GM12891 (cell line): ENCODE data around the gene SPRED2.
A peak's percentile ranks its signal among the peaks of the same experiment; 100 is the strongest.

Source experiments
- DNase-seq: peaks from one replicate; pipeline ENCODE4 v3.0.0; 2011; ENCODE audit warnings: low spot score; ENCODE audit not compliant: insufficient read length
- FAIRE-seq: peaks from 2 replicates; lab custom pipeline; 2011; peaks lifted over from hg19 to GRCh38; lab: Jason Lieb, UNC
- PAX5 ChIP-seq: IDR thresholded peaks from 2 replicates; pipeline ENCODE4 v1.6.1; 2011; ENCODE audit warnings: low read length, moderate library complexity, mild to moderate bottlenecking; ENCODE audit not compliant: insufficient read depth, severe bottlenecking
- POLR2A ChIP-seq: IDR thresholded peaks from 2 replicates; pipeline ENCODE4 v1.6.1; 2011; ENCODE audit warnings: low read depth, low read length, control low read depth
- POLR2AphosphoS5 ChIP-seq: IDR thresholded peaks from 2 replicates; pipeline ENCODE4 v1.6.1; 2011; ENCODE audit warnings: low read depth, low read length, control low read depth
- POU2F2 ChIP-seq: IDR thresholded peaks from 2 replicates; pipeline ENCODE4 v1.6.1; 2011; ENCODE audit warnings: low read depth, mild to moderate bottlenecking, control low read depth, low read length, moderate library complexity
- SPI1 ChIP-seq: IDR thresholded peaks from 2 replicates; pipeline ENCODE4 v1.6.1; 2011; ENCODE audit warnings: low read depth, low read length, control low read depth
- TAF1 ChIP-seq: IDR thresholded peaks from 2 replicates; pipeline ENCODE4 v1.6.1; 2011; ENCODE audit warnings: low read depth, low read length, control low read depth

The SPRED2 gene

DNA sequence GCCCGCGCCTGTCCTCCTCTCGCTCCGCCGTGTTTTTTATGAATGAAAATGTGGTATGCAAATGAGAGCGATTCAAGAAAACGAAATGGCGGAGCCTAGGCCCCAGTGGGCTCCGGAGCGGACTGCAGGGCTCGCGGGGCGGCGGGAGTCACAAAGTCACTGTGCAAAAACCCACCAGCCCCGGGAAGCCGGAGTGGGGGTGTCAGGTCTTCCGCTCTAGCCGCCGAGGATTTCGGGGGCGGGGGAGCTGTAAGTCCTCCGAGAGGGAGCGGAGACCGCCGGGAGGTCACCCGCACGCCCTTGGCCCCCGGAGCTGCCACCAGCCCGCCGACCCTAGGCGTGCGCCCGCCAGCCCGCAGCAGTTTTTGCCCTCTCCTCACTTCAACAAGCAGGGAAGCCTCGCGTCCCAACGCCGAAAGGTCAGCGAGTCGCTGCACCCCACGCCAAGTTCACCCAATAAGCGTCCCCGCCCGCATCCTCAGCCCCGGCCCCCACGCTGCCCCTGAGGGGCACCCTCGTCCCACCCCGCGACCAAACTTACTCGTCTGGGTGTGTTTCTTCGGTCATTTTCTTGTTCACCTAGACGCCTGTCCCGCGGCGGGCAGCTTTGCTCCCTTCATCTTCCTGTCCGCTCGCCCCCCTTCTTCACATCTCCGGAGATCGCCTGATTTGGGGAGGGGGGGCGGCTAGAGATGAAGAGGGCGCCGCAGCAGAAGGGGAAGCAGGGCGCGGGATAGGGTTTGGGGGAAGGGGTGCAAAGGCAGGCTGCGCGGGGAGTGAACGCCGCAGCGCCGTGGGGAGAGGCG lies 775 bp downstream of the SPRED2 start:
- DNase-seq (no peak), FAIRE-seq (no peak)
- TF ChIP-seq SPI1: no peak
- peak; percentile 95; the same call in 1 of the 2 replicates for TF ChIP-seq POU2F2
- peak; percentile 67; the same call in 1 of the 2 replicates for TF ChIP-seq TAF1

DNA sequence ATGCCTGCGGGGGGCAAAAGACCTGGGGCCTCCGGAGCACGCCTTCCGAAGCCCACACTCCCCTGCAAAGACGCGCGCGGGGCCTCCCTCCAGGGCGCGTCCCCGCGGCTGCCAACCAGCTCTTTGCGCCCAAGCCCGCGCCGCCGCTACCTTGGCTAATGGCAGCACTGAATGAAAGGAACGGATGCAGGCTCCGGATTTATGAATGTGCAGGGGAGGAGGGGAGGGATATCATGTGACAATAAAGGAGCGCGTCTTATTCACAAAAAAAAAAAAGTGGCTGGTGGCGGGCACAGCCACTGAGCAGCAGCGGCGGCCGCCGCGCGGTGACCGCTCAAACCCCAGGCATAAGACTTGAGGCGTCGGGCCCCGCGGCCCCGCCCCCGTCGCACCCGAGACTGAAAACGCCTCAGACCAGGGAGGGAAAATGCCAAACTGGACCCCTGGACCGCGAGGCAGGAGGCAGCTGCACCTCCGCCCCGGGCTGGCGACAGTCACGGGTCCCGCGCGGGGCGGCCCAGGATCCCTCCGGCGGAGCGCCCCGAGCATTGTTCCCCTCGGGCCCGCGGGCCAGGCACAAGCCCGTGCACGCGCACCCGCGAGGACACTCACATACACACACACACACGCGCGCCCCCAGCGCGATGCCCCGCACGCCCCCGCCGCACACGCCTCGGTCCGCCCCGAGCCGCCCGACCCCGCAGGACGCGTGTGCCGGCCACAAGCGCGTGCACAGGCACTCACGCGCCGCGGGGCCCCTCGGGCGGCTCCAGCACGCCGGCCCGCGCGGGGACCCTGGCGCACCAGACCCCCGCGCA lies 1.6 kb downstream of the SPRED2 start:
- DNase-seq (no peak), FAIRE-seq (peak; percentile 59)
- peak; percentile 20; the same call in 1 of the 2 replicates for TF ChIP-seq TAF1
- no peak for TF ChIP-seq PAX5

DNA sequence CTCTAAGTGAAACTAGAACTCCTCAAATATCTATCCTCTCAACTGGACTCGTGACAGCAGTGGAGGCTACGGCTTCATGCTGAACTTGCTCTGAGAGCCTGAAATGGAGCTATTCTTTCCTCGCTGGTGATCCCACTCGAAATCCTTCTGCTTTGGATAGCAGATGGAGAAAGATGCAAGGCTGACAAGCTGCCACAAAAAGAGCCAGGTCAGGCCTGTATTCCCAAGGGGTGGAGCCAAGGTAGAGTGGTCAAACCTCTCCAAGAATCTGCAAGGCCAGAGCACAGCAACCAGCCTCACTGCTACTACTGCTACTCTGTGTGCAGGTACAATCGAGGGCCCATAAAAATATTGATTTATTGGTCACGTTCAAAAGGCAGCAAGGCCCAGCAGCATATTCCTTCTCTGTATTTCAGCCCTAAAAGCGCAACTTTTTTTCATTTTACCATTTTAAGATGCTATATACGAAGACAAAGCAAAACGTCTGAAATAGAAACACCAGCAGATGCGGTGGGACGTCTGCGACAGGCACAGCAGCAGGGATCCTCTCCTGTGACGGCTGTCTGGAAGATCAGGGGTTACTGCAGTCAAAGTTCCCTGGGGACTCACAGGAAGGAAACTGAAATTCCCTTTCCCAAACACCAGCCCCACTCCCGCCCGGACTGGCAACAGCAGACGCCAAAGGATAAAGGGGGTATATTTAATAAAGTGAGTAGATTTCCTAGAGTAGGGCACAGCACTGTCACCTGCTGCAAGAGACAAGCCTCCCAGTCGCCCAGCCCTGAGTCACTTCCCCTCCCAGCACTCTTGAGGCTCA lies 2.4 kb downstream of the SPRED2 start:
- FAIRE-seq (peak; percentile 66), DNase-seq (no peak)
- TF ChIP-seq POLR2A: no peak
- peak; percentile 65 for TF ChIP-seq SPI1
- no peak for TF ChIP-seq POLR2AphosphoS5

DNA sequence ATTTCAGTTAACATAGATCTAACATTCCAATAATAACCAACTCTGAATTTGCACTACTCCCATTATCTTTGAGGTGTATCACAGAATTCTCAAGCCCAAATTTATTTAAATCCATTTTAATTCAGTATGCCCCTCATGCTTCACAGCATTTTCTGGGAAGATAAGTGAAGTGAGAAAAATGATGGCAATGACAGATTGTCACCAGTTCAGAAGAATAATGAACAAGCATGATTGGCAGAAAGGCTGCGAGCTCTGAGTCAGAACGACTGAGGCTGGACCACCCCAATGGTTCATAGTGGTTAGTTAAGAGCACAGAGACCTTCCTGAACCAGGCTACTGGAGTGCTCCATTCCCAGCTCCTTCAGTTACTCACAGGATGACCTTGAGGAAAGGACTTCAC lies 4.9 kb downstream of the SPRED2 start:
- TF ChIP-seq PAX5 (no peak), POLR2AphosphoS5 (no peak), TAF1 (no peak), POLR2A (no peak), SPI1 (no peak), POU2F2 (no peak)
- FAIRE-seq (no peak), DNase-seq (no peak)

DNA sequence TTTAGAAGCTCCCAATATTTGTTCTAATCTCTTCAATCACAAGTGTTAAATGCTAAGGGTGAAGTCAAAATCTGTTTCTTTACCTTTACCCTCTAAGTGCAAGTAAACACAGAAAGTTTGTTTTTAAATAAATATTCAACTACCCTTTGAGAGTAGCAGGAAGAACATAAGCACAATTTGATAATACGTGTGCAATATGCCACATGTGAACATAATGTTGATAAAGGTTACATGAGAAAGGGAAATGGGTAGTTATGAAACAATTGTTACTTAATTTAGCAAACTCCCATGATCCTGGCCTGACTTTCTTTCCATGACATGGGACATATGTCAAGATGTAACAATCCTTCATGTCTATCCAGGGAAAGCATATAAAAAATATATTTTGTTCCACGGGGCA lies 7.1 kb downstream of the SPRED2 start:
- FAIRE-seq: no peak

DNA sequence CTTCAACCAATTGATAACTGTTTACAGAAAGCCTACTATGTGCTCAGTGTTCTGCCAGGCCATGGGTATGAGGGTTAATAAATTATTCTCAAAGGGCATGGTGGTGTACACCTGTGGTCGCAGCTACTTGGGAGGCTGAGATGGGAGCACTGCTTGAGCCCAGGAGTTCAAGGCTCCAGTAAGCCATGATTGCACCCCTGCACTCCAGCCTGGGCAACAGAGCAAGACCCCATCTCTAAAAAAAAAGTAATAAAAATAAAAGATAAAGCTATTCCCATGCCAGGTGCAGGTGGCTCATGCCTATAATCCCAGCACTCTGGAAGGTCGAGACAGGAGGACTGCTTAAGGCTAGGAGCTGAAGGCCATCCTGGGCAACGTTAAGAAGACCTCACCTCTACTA lies 8.0 kb downstream of the SPRED2 start:
- TF ChIP-seq POLR2AphosphoS5 (no peak), PAX5 (no peak), SPI1 (no peak), TAF1 (no peak), POLR2A (no peak)
- FAIRE-seq: no peak
- no peak for DNase-seq

More for the DNA sequence above, 7.1 kb downstream of the SPRED2 start:
- TF ChIP-seq POLR2AphosphoS5 (no peak), POLR2A (no peak), POU2F2 (no peak), PAX5 (no peak), TAF1 (no peak), SPI1 (no peak)
- DNase-seq: no peak

DNA sequence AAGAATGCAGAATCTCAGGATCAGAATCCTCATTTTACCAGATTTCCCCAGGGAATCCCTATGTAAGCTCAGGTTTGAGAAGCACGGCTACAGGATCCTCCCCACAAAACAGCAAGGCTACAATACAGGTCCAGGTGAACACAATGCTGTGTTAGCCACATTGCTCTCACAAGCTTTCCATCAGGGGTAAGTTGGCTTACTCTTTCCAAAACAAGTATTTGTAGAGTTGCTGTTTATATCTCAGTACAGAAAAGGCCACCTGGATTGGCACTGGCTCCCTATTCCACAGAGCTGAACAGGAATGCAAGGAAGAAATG lies 11.0 kb downstream of the SPRED2 start:
- no peak for DNase-seq
- TF ChIP-seq POLR2A (no peak), POU2F2 (no peak), SPI1 (no peak), POLR2AphosphoS5 (no peak), PAX5 (no peak), TAF1 (no peak)
- FAIRE-seq: peak; percentile 13

DNA sequence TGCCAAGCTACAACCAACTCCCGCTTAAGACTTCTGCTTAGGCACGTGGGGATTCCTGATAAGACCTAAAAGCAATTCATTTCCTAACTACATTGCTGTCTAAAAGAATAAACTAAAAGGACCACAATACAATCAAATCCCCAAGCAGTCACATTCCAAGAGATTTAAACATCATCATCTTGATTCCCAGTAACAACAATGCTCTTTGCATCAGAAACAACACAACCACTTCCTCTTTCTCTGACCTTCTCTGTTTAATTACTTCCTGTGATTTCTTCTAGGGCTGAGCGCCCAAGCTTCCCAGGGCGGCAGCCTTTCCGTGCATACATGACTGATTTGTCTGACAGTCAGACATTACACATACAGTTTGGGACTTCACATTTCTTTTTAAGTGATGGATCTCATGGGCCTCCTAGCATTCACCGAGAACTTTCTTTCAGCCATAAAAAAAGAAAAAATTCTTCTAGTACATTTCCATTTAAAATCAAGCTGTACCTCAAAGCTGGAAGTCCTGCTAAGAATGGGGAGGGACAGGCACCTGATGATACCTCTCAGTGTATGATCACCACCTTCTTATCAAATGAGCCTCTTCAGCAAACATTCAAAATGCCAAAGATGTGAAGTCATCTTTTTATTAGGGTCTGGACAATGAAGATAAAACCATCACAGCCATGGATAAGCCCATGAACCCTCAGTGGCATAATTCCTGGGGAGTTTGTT lies 11.5 kb downstream of the SPRED2 start:
- FAIRE-seq (peak; percentile 85), DNase-seq (no peak)
- TF ChIP-seq SPI1: peak; percentile 98
- no peak for TF ChIP-seq POLR2A

DNA sequence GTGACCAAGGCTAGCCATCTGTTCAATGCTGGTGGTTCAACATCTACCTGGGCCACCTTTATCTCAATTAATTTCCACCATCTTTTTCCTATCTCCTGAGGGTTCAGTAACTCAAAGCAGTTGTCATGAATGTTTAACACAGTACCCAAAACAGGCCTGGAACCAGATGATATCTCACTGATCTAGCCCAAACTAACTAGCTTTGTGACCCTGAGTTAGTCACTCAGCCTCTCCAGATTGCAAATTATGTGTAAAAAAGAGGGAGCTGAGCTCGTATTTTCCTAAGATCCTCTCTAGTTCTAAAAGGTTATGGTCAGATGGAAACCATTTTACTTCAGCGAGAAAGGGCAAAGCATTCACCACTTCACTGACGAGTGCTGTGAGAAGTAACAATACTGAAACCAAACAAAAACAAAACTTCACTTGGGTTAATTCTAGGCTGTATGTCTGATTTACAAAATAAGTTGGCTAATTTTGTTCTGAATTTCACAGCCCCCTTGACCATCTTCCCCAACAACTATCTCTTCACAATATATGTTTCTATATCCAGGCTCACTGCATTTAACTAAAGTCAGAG lies 14.8 kb downstream of the SPRED2 start:
- DNase-seq: no peak
- TF ChIP-seq SPI1: no peak
- TF ChIP-seq POLR2A: no peak
- TF ChIP-seq POU2F2: no peak
- TF ChIP-seq TAF1: no peak
- TF ChIP-seq POLR2AphosphoS5: no peak
- TF ChIP-seq PAX5: no peak
- FAIRE-seq: no peak
